HPDE6-E6E7 (cell line): Measurements from ENCODE around the gene TMEM72.

Source experiments
- DNase-seq: peaks from one replicate; pipeline ENCODE4 v3.0.0; 2011; ENCODE audit warnings: missing footprints; ENCODE audit errors: extremely low spot score

The TMEM72 gene

DNA sequence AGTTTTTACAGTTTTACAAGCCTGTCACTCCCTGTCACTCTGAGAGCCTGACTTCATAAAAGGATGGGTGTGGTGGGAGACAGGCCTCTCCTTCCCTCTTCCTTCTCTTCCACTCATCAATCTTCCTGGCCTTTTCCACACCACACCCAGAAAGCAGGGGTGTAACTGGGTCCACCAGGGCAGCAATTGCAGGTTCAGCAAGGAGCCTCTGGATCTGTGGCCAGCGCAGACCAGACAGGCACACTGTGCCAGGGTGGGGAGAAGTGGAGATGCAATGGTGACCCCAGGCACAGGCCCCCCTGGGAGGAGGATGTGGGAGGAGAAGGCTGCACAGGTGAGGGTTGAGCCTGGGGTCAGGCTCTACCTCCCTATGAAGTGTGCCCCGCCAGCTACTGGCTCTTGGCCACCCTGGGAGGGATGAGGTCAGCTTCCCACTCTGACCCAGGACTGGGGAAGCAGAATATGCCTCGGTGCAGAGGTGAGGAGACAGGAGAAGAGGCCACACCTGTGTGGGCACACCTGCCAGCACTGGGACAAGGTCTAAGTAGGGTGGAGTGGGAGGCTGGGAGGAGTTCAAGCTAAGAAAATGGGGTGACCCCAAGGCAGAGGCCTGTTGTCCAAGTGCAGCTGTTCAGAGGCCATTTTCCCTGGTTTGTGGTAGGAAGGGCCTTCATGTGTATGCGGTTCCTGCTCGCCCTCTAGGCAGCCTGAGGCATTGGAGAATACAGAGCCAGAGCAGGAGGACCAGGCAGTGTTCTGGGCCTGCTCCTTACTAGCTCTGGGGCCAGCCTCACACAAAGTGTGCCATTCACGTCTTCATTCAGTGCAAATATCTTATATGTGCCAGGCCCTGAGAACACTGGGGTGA lies 20.2 kb upstream of the TMEM72 start:
- no peak for DNase-seq

GRCh38 chr10:44891721-44892120 lies 19.4 kb upstream of the TMEM72 start:
- DNase-seq = no peak

GRCh38 chr10:44893604-44894468 lies 17.3 kb upstream of the TMEM72 start:
- DNase-seq = no peak

GRCh38 chr10:44894691-44895090 lies 16.4 kb upstream of the TMEM72 start:
- DNase-seq = no peak

DNA sequence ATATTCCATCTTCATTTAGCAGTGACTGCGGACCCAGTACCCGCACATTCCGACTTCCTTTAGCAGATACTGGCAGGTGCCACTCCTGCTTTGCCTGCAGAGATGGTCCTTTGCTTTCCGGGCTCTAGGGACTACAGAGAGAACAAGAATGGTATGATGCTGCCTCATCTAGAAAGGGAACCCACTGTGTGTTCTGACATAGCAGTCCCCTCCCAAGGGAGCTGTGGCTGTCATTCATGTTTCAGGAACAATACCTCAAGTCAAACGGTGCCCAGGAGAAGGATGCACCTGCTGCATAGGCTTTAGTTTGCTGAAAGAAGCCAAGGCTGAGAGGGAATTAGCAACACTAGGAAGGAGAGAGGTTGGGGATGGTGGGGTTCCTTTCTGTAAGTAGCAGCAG lies 15.9 kb upstream of the TMEM72 start:
- DNase-seq = no peak

DNA sequence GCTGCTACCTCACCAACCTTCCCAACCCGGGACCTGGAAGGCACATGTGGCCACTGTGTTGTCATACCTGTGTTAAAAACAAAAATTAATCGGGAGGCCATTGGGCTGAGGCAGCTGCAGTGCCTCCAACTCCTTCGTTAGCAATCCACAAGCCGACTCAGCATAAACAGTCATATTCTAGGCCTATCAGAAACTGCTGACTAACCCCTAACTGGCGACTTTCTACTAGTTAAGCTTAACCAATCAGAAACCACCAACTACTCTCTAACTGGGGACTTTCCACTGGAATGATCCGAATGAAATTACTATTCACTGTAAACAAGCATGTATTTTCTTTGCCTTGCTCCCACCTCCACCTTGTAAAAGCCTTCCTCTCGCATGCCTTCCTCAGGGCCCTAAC lies 14.1 kb upstream of the TMEM72 start:
- DNase-seq = no peak

DNA sequence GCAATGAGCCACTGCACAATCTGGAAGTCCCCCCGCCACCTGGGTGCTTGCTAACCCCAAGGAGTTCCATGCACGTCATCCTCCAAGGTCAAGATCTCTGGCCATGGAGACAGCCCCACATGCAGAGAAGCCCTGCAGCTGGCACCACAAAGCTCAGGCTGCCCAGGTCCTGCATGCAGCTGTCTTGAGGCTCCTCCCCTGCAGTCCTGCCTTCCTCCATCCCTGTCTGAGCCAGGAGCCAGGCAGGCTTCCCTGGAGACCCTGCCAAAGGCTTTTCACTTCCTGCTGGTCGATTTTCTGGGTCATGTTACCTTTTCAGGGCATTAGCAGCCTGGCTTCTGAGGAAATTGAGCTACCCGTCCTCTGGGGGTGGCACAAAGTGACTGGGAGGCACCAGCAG lies 12.5 kb upstream of the TMEM72 start:
- no peak for DNase-seq

GRCh38 chr10:44899450-44900080 lies 11.6 kb upstream of the TMEM72 start:
- DNase-seq = no peak

DNA sequence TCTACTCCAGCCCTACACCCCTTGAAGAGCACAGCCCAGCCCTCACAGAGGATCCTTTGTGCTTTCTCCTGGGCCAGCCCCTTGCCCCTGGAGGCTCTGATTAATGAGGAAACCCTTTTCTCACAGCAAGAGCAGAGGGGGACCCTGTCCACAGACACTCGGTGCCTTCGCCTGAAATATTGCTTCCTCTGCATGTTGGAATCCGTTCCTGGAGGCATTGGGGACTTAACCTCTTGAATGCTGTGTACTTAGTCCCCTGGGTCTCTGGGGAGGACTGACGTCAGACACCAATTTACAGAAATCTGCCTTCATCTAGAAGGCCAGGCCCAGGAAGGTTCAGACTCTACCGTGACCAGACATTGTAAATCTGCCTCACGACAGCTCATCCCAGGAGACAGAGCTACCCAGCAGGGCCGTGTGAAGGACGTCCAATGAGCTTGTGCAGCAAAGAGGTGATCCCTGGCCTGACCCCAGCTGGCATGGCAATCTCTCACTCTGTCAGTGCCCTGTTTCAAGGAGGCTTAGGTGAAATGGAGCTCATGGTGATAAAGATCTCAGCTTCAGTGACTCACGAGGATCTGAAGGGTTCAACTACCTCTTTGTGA lies 8.1 kb upstream of the TMEM72 start:
- no peak for DNase-seq

- no peak for DNase-seq
These were observed 4.7 kb upstream of the TMEM72 start for GRCh38 chr10:44906486-44906885.

GRCh38 chr10:44907556-44907955 lies 3.6 kb upstream of the TMEM72 start:
- DNase-seq = no peak

- DNase-seq = no peak
These were observed 2.9 kb upstream of the TMEM72 start for GRCh38 chr10:44908066-44908749.

- DNase-seq = no peak
These were observed 2.1 kb upstream of the TMEM72 start for GRCh38 chr10:44908936-44909630.

DNA sequence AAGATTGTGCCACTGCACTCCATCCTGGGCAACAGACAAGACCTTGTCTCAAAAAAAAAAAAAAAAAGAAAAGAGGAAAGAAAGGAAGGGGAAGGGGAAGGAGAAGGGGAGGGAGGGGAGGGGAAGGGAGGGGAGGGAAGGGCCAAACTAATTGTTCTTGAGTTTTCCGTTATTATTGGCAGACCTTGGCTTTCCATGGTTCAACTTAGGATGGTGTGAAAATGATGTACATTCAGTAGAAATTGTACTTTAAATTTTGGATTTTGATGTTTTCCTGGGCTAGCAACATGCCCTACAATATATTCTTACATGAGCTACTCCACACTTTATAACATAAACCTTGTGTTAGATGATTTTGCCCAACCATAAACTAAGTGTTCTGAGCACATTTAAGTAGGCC lies 1.2 kb upstream of the TMEM72 start:
- DNase-seq = no peak

DNA sequence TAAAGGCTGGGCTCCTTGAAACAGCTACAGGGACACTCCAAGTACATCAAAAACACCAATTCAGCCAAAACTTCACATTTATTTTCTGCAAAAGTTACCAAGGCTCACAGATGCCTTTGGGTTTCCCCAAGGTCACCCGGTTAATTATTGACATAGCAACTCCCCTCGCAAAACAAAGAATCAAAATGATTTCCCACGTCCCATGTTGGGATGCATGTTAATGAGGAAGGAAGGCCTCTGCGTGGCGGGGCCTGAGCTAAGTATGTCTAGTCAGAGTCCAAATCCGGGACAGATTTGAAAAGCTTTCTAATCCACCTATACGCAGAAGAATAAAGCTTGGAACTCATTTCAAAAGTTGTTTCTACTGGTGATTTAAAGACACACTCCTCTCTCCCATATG lies 535 bp upstream of the TMEM72 start:
- no peak for DNase-seq

DNA sequence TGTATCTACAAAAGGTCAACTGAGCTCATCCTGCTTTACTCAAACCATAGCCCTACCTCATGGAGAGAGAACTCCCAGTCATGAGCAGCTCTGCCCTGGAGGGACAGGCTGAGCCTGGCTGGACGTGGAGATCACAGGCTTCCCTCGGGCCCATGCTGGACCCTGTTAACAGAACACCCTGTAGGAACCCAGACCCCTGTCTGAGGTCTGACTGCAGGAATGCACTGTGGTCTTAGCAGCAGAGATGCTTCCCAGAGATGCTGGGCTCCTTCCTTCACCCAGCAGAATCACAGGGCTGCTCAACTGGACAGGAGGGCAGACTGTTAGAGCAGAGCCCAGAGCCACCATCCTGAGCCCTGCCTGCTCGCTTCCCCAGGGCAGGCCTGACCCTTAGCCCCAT lies 814 bp downstream of the TMEM72 start:
- DNase-seq = no peak

DNA sequence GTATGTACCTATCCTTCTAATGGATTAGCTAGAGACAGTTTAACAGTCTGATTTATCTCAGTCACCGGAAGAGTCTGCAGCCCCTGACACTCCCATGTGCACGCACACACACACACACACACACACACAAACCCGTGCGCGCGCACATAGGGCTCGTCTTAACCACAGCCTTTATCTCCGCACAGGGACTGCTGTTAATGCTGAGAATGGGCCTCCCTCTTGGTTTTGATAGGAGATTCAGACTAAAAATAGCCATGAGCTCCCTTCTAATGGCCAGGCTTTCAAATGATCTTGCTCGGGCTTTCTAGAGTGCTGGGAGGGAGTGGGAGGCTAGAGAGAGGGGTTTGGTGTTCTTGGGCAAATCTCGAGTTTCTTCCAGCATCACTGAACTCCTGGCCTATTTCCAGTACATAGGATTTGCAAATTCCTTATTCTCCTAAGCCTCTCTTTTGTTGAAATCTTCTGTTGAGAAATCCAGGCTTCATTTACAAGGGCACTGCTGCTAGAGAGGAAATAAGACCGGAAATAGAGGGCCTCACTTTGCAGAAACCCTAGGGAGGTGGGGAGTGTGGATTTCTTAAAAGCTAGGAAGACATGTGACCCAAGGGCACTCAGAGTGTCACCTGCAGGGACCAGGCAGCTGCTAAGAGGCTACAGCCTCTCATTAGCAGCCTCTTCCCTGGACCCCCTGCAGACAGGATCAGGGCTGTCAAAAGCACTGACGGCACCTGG lies 2.4 kb downstream of the TMEM72 start:
- DNase-seq = no peak

GRCh38 chr10:44914891-44915290 lies 3.8 kb downstream of the TMEM72 start:
- no peak for DNase-seq

- DNase-seq = no peak
These were observed 5.3 kb downstream of the TMEM72 start for GRCh38 chr10:44916429-44916828.

- no peak for DNase-seq
These were observed 6.7 kb downstream of the TMEM72 start for GRCh38 chr10:44917848-44918247.
